Cardiac muscle cell (in vitro differentiated cells and primary cell): ENCODE measurements around the gene CNOT2. TPM values are rescaled to one million over a fixed set of nuclear protein-coding genes. Genes with fewer than 3 reads are reported as not detected.

Experiments used
- DNase-seq, 2 donors: peaks; one replicate each; pipeline versions ENCODE4 v3.0.0 to v3.0.0-alpha.2; 2010 to 2017; ENCODE audit warnings: low read depth in 1 of 2, low spot score in 1 of 2
- H3K27ac ChIP-seq: fragments of 200-600 bp; sonication (generic); 2 replicates; pipeline ENCODE4 v1.5.1; 2016
- H3K27me3 ChIP-seq: fragments of 200-600 bp; sonication (generic); 2 replicates; pipeline ENCODE4 v1.6.0; 2016; ENCODE audit warnings: control low read depth
- H3K36me3 ChIP-seq: fragments of 200-600 bp; sonication (generic); 2 replicates; pipeline ENCODE4 v1.5.1; 2016; ENCODE audit warnings: control low read depth
- H3K4me1 ChIP-seq: fragments of 200-600 bp; sonication (generic); 2 replicates; pipeline ENCODE4 v1.8.1; 2017; ENCODE audit warnings: low read depth, mild to moderate bottlenecking, mixed run types
- H3K4me3 ChIP-seq: fragments of 200-600 bp; sonication (generic); 2 replicates; pipeline ENCODE4 v1.5.1; 2016; ENCODE audit warnings: mild to moderate bottlenecking
- H3K9me3 ChIP-seq: fragments of 200-600 bp; sonication (generic); 2 replicates; pipeline ENCODE4 v1.5.1; 2017; ENCODE audit warnings: low read depth, mild to moderate bottlenecking, control low read depth
- CTCF ChIP-seq: IDR thresholded peaks from 2 replicates; pipeline ENCODE4 v1.5.1; 2012; ENCODE audit warnings: low read depth, mild to moderate bottlenecking, low read length
- polyA plus RNA-seq: library from polyadenylated mRNA; unstranded; fragments of >200 nt; fragmentation: Nextera tagmentation; extraction: Ambion mirVana; gene quantifications from 2 replicates; pipeline ENCODE4 v1.2.1, GENCODE V29; 2016
- total RNA-seq: library from RNA; depleted of rRNA; stranded (reverse); fragments of >200 nt; gene quantifications from 2 replicates; pipeline ENCODE4 v1.2.3, GENCODE V29; 2016

Gene CNOT2
- total and polyA plus RNA-seq, 2 experiments from 2014 or later: 77.6 to 113 TPM

- no peaks in the 10 kb centered on the region for H3K36me3 ChIP-seq
- no peak for DNase-seq
- H3K27me3 ChIP-seq: no peaks in the 10 kb centered on the region
- H3K4me3 ChIP-seq: no peak overlapping the region
- H3K4me1 ChIP-seq: no peaks in the 10 kb centered on the region
- no peak for TF ChIP-seq CTCF
- H3K27ac ChIP-seq: peak overlapping the region; percentile 5
- H3K9me3 ChIP-seq: no peaks in the 10 kb centered on the region
Measured at GRCh38 chr12:70258605-70259403, 15.6 kb downstream of the CNOT2 start.

- no peak for TF ChIP-seq CTCF
- Histone ChIP-seq H3K4me1 (no peaks in the 10 kb centered on the region), H3K36me3 (no peaks in the 10 kb centered on the region), H3K27me3 (no peaks in the 10 kb centered on the region), H3K27ac (no peak overlapping the region), H3K4me3 (no peak overlapping the region), H3K9me3 (no peaks in the 10 kb centered on the region)
- DNase-seq: no peak
Measured at GRCh38 chr12:70260646-70261045, 17.4 kb downstream of the CNOT2 start.

GRCh38 chr12:70264067-70264867, 21.0 kb downstream of the CNOT2 start:
- DNase-seq: no peak
- Histone ChIP-seq H3K4me3 (no peak overlapping the region), H3K27me3 (no peaks in the 10 kb centered on the region), H3K27ac (no peak overlapping the region), H3K36me3 (no peaks in the 10 kb centered on the region), H3K9me3 (no peaks in the 10 kb centered on the region), H3K4me1 (peaks cover 5% of the 10 kb centered on the region)
- no peak for TF ChIP-seq CTCF

- no peaks in the 10 kb centered on the region for H3K36me3 ChIP-seq
- no peak overlapping the region for H3K4me3 ChIP-seq
- no peak for TF ChIP-seq CTCF
- H3K4me1 ChIP-seq: peaks cover 12% of the 10 kb centered on the region
- DNase-seq: no peak
- no peaks in the 10 kb centered on the region for H3K9me3 ChIP-seq
- no peak overlapping the region for H3K27ac ChIP-seq
- H3K27me3 ChIP-seq: no peaks in the 10 kb centered on the region
Measured at GRCh38 chr12:70265132-70265531, 21.9 kb downstream of the CNOT2 start.

- H3K4me3 ChIP-seq: no peak overlapping the region
- H3K4me1 ChIP-seq: peaks cover 21% of the 10 kb centered on the region
Measured at GRCh38 chr12:70267550-70267949, 24.3 kb downstream of the CNOT2 start.

More at GRCh38 chr12:70267550-70267949, 24.3 kb downstream of the CNOT2 start:
- no peak for TF ChIP-seq CTCF
- H3K27me3 ChIP-seq: no peaks in the 10 kb centered on the region
- H3K9me3 ChIP-seq: no peaks in the 10 kb centered on the region
- peak in 1 of 2 donors; percentile 52 for DNase-seq
- H3K36me3 ChIP-seq: no peaks in the 10 kb centered on the region
- H3K27ac ChIP-seq: no peak overlapping the region
